NOMO-1 treated with dmso at 0.1 percent for 144 hours (cell line): ENCODE results near the gene UBE4B.
A peak's percentile ranks its signal among the peaks of the same experiment; 100 is the strongest.
"Not testable (repeated sequence)": the region's sequence is repeated elsewhere in the genome, so short reads cannot be mapped to it uniquely, and the experiment has no call there.

ENCODE experiments used
- DNase-seq: peaks from one replicate; lab custom pipeline; 2025; ENCODE audit not compliant: unreplicated experiment; lab: John Stamatoyannopoulos, UW

The UBE4B gene

DNA sequence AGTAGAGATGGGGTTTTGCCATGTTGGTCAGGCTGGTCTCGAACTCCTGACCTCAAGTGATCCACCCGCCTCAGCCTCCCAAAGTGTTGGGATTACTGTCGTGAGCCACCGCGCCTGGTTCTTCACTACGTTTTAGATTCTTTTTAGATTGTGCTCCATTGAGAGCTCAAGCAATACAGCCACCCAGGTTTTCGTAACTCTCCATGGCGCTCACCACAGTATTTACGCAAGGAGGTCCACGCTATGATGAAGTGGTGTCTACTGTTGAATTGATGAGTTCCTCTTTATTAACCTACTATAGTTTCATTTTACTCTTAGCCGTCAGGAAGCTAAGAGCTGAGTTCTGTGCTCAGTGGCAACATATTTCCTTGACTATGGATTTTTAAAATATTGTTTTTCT is 175.8 kb downstream of the UBE4B start:
- DNase-seq = peak; percentile 74

- DNase-seq = no peak
Observed at GRCh38 chr1:10209590-10209904, 176.8 kb downstream of the UBE4B start.

DNA sequence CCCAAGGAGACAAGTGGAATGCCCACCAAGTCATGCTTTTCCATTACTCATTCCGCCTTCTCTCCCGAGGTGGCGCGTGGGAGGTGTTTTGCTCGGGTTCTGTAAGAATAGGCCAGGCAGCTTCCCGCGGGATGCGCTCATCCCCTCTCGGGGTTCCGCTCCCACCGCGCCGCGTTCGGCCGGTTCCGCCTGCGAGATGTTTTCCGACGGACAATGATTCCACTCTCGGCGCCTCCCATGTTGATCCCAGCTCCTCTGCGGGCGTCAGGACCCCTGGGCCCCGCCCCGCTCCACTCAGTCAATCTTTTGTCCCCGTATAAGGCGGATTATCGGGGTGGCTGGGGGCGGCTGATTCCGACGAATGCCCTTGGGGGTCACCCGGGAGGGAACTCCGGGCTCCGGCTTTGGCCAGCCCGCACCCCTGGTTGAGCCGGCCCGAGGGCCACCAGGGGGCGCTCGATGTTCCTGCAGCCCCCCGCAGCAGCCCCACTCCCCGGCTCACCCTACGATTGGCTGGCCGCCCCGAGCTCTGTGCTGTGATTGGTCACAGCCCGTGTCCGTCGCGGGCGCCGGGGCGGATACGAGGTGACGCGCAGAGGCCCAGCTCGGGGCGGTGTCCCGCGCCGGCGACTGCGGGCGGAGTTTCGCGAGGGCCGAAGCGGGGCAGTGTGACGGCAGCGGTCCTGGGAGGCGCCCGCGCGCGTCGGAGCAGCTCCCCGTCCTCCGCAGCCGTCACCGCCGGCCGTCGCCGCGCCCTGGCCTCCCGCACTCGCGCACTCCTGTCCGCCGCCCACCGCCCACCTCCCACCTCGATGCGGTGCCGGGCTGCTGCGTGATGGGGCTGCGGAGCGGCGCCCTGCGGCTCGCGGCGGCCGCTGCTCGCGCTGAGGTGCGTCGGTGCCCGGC is 177.4 kb downstream of the UBE4B start, which contains the start of gene KIF1B:
Gene KIF1B, plus strand, starts transcription at position 666 of the 906 bp plus-strand sequence. CDS start 21,759 bp downstream, outside the sequence.
- DNase-seq = peak; percentile 97

- no peak for DNase-seq
Observed at GRCh38 chr1:10210841-10211804, 178.4 kb downstream of the UBE4B start.

GRCh38 chr1:10211805-10212410 is 179.2 kb downstream of the UBE4B start:
- no peak for DNase-seq

GRCh38 chr1:10212476-10212875 is 179.7 kb downstream of the UBE4B start:
- DNase-seq = no peak

- no peak for DNase-seq
Observed at GRCh38 chr1:10213186-10213705, 180.5 kb downstream of the UBE4B start.

GRCh38 chr1:10216090-10216749 is 183.5 kb downstream of the UBE4B start:
- no peak for DNase-seq

- DNase-seq = no peak
Observed at GRCh38 chr1:10217748-10218441, 185.1 kb downstream of the UBE4B start.

DNA sequence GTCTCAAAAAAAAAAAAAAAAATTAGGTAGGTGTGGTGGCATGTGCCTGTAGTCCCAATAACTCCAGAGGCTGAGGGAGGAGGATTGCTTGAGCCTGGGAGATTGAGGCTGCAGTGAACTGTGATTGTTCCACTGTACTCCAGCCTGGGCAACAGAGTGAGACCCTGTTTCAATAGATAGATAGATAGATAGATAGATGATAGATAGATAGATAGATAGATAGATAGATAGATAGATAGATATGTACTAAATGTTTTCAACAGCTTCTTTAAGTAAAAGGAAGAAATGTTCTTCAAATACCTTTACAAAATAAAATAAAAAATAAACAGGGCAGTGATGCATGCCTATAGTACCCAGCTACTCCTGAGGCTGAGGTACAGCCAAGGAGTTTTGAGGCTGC is 187.4 kb downstream of the UBE4B start:
- no peak for DNase-seq

- not testable (repeated sequence) for DNase-seq
Observed at GRCh38 chr1:10220657-10221056, 187.9 kb downstream of the UBE4B start.

DNA sequence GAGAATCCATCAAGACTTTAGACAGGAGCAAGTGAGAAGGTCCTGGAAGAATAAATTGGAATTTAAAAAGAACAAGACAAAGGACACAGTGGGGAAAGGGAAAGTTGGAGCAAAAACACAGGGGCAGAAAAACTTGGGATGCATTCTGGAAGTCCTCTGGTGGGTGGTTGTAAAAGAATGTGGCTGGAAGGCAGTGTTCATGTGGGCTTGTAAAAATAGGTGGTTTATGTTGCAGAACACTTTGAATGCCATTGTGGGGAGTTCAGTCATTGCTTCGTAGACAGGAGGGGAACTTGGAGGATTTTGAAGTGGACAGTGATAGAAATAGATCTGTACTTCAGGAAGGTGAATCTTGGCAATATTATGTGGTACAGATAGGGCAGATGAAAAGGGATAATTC is 192.8 kb downstream of the UBE4B start:
- no peak for DNase-seq

GRCh38 chr1:10228528-10228927 is 195.8 kb downstream of the UBE4B start:
- no peak for DNase-seq

- no peak for DNase-seq
Observed at GRCh38 chr1:10229903-10230302, 197.1 kb downstream of the UBE4B start.
